K562 (cell line): ENCODE results near the gene PLAC9. TPM values are rescaled to one million over a fixed set of nuclear protein-coding genes. Genes with fewer than 3 reads are reported as not detected.
A peak's percentile ranks its signal among the peaks of the same experiment; 100 is the strongest.

Experiments used
- ATAC-seq: fragments of 200-7000 bp; cut with Tn5 transposase; 3 replicates; pipeline ENCODE4 v1.9.1; 2020; ENCODE audit warnings: moderate library complexity
- BruUV-seq: library from RNA; stranded (reverse); fragments of 400-500 nt; replicated peaks from 2 replicates; lab custom pipeline; 2021; lab: Mats Ljungman, UMichigan
- CTCF ChIA-PET: fragments of 300-600 bp; formaldehyde crosslinking; extraction: SDS; loops from one replicate; lab custom pipeline; 2021; ENCODE audit warnings: low intra/inter-chr PET ratio; lab: Yijun Ruan, JAX
- POLR2A ChIA-PET: fragments of 300-600, 350-650 bp; sonication (Branson Sonifier 250); formaldehyde crosslinking; extraction: SDS; loops from one replicate; lab custom pipeline; 2021; ENCODE audit warnings: antibody characterized with exemption, inconsistent platforms; lab: Yijun Ruan, JAX
- DNase-seq, 4 experiments: peaks; one replicate each; pipeline versions ENCODE4 v3.0.0 to v3.0.0-alpha.2; 2011 to 2018; ENCODE audit warnings: low spot score in 3 of 4, mixed read lengths in 3 of 4; ENCODE audit errors: extremely low read depth in 1 of 4
- FAIRE-seq: peaks from 2 replicates; lab custom pipeline; 2011; peaks lifted over from hg19 to GRCh38; lab: Jason Lieb, UNC
- H2AFZ ChIP-seq: 2 replicates; pipeline ENCODE4 v1.6.0; 2011; ENCODE audit warnings: low read depth, low read length, control low read depth, inconsistent platforms
- H3K27ac ChIP-seq: fragments of 200-600 bp; 3 replicates; pipeline ENCODE4 v1.8.0; 2011; ENCODE audit warnings: low read depth, mild to moderate bottlenecking, control low read depth, inconsistent platforms, low read length, moderate library complexity, mixed read lengths; ENCODE audit errors: extremely low read depth
- H3K27me3 ChIP-seq, 2 experiments: fragments of 300-600 bp in 1 of 2; 2 replicates in 1 of 2; 3 replicates in 1 of 2; pipeline versions ENCODE4 v1.6.0 to v1.8.0; 2011; ENCODE audit warnings: inconsistent platforms in 2 of 2, low read length in 2 of 2, mild to moderate bottlenecking in 1 of 2, mixed read lengths in 1 of 2, moderate library complexity in 1 of 2; ENCODE audit not compliant: control insufficient read depth in 2 of 2, insufficient read depth in 2 of 2
- H3K36me3 ChIP-seq: fragments of 300-600 bp; 3 replicates; pipeline ENCODE4 v1.8.0; 2011; ENCODE audit warnings: mild to moderate bottlenecking, low read length, inconsistent platforms; ENCODE audit not compliant: control insufficient read depth, insufficient read depth
- H3K4me1 ChIP-seq, 2 experiments: fragments of 200-600 bp in 1 of 2; replicated peaks in 1 of 2; 2 replicates in 1 of 2; 3 replicates in 1 of 2; pipeline versions ENCODE4 v1.5.1 to v1.8.0; 2011; ENCODE audit warnings: inconsistent platforms in 2 of 2, low read length in 2 of 2, mild to moderate bottlenecking in 1 of 2, mixed read lengths in 1 of 2, moderate library complexity in 1 of 2; ENCODE audit not compliant: control insufficient read depth in 2 of 2, insufficient read depth in 2 of 2
- H3K4me2 ChIP-seq: 2 replicates; pipeline ENCODE4 v1.6.1; 2011; ENCODE audit warnings: low read length, control low read depth, inconsistent platforms, mixed read lengths; ENCODE audit not compliant: insufficient read depth
- H3K4me3 ChIP-seq: fragments of 200-600 bp; sonication (generic), shearing (Covaris generic); 2 replicates; pipeline ENCODE4 v1.5.1; 2016; ENCODE audit warnings: control low read depth, inconsistent platforms
- H3K79me2 ChIP-seq: fragments of 200-600 bp; 3 replicates; pipeline ENCODE4 v1.8.0; 2011; ENCODE audit warnings: low read length, inconsistent platforms; ENCODE audit not compliant: control insufficient read depth, insufficient read depth
- H3K9ac ChIP-seq, 2 experiments: 2 replicates each; pipeline versions ENCODE4 v1.6.0 to v1.6.1; 2011; ENCODE audit warnings: low read depth in 2 of 2, low read length in 2 of 2, control low read depth in 1 of 2, inconsistent platforms in 1 of 2, mild to moderate bottlenecking in 1 of 2, mixed read lengths in 1 of 2; ENCODE audit not compliant: insufficient read depth in 1 of 2
- H3K9me1 ChIP-seq: one replicate; pipeline ENCODE4 v1.6.0; 2011; ENCODE audit warnings: inconsistent platforms, mild to moderate bottlenecking, low read length, moderate library complexity; ENCODE audit not compliant: control insufficient read depth, insufficient read depth
- H3K9me3 ChIP-seq: replicated peaks from 2 replicates; pipeline ENCODE4 v1.5.1; 2011; ENCODE audit warnings: low read depth, low read length, inconsistent platforms; ENCODE audit not compliant: control insufficient read depth, insufficient read depth
- H4K20me1 ChIP-seq: replicated peaks from 2 replicates; pipeline ENCODE4 v1.6.1; 2011; ENCODE audit warnings: low read length, inconsistent platforms, mixed read lengths; ENCODE audit not compliant: control insufficient read depth, insufficient read depth
- DIDO1 ChIP-seq: fragments of 450-650 bp; IDR thresholded peaks from 2 replicates; pipeline ENCODE4 v1.6.1; 2016; ENCODE audit warnings: low read depth, missing biosample characterization, missing genetic modification characterization
- EP400 ChIP-seq: fragments of 450-650 bp; IDR thresholded peaks from 2 replicates; pipeline ENCODE4 v1.6.1; 2017; ENCODE audit warnings: antibody characterized with exemption, mild to moderate bottlenecking, moderate library complexity
- JUND ChIP-seq, 2 experiments: IDR thresholded peaks; 2 replicates in 1 of 2; 3 replicates in 1 of 2; pipeline ENCODE4 v1.6.1; 2011; ENCODE audit warnings: borderline replicate concordance in 2 of 2, low read depth in 2 of 2, low read length in 2 of 2, improper control_type of control experiment in 1 of 2, missing biosample characterization in 1 of 2, missing genetic modification characterization in 1 of 2, missing genetic modification reagents in 1 of 2
- KAT7 ChIP-seq: sonication (generic); formaldehyde crosslinking; IDR thresholded peaks from 2 replicates; pipeline ENCODE4 v1.8.0; 2022; ENCODE audit warnings: missing genetic modification reagents, mild to moderate bottlenecking, borderline replicate concordance
- NFIC ChIP-seq: fragments of 450-650 bp; IDR thresholded peaks from 2 replicates; pipeline ENCODE4 v1.6.1; 2017; ENCODE audit warnings: mild to moderate bottlenecking, inconsistent platforms
- POLR2G ChIP-seq: fragments of 200-400 bp; formaldehyde crosslinking; IDR thresholded peaks from 2 replicates; pipeline ENCODE4 v1.6.1; 2017; ENCODE audit warnings: low read depth, mild to moderate bottlenecking, antibody characterized with exemption, low read length, moderate library complexity
- WGBS: fragments of 100-300 bp; shearing (Covaris generic); methylation state at CpG from one replicate; pipeline ENCODE4 v1.1.6; 2016; ENCODE audit warnings: low coverage, mixed read lengths; ENCODE audit not compliant: insufficient coverage; ENCODE audit errors: missing lambda C conversion rate; 5-methylcytosine and 5-hydroxymethylcytosine counted together
- in situ Hi-C: fragments of 300-500 bp; cut with MboI; formaldehyde crosslinking; loops from 4 replicates; pipeline ENCODE4 v1.15.0; 2018; ENCODE audit warnings: inconsistent platforms, mixed read lengths
- intact Hi-C: fragments of 100-400 bp; cut with micrococcal nuclease; formaldehyde crosslinking; loops from 2 replicates; pipeline ENCODE4 v1.14.2; 2022
- polyA plus RNA-seq, 8 experiments: library from polyadenylated mRNA; depleted of rRNA in 4 of 8; stranded (reverse) in 5 of 8; unstranded in 3 of 8; fragments of >200 nt; fragmentation: Nextera tagmentation in 2 of 8; fragmentation: Illumina TruSeq in 1 of 8; extraction: Ambion mirVana in 2 of 8; extraction: Trizol in 1 of 8; gene quantifications; 2 replicates each; pipeline versions ENCODE4 v1.2.1 to v1.2.3, GENCODE V29; 2011 to 2014; ENCODE audit warnings: inconsistent platforms in 1 of 8, missing spikeins in 1 of 8
- total RNA-seq, 7 experiments: library from RNA; depleted of rRNA in 6 of 7; stranded (reverse); fragments of >200 nt in 6 of 7; fragmentation: Illumina TruSeq in 2 of 7; extraction: Trizol in 2 of 7; gene quantifications; 2 replicates each; pipeline versions ENCODE4 v1.2.1 to v1.2.3, GENCODE V29; 2011 to 2021; ENCODE audit warnings: low replicate concordance in 1 of 7
- TF ChIP-seq, protein P1 (sequence below): fragments of 250-450 bp; sonication (Bioruptor Pico); IDR thresholded peaks from 2 replicates; pipeline ENCODE4 v1.8.0; 2022; ENCODE audit warnings: inconsistent platforms
- TF ChIP-seq, protein P2 (sequence below): fragments of 250-450 bp; sonication (Bioruptor Pico); IDR thresholded peaks from 2 replicates; pipeline ENCODE4 v1.5.0; 2020; ENCODE audit warnings: mild to moderate bottlenecking, borderline replicate concordance

PLAC9 gene
- total and polyA plus RNA-seq, 9 of the 15 experiments (the other 6 are each of a cell fraction or from before 2014, with no cell fraction given): not detected

DNA sequence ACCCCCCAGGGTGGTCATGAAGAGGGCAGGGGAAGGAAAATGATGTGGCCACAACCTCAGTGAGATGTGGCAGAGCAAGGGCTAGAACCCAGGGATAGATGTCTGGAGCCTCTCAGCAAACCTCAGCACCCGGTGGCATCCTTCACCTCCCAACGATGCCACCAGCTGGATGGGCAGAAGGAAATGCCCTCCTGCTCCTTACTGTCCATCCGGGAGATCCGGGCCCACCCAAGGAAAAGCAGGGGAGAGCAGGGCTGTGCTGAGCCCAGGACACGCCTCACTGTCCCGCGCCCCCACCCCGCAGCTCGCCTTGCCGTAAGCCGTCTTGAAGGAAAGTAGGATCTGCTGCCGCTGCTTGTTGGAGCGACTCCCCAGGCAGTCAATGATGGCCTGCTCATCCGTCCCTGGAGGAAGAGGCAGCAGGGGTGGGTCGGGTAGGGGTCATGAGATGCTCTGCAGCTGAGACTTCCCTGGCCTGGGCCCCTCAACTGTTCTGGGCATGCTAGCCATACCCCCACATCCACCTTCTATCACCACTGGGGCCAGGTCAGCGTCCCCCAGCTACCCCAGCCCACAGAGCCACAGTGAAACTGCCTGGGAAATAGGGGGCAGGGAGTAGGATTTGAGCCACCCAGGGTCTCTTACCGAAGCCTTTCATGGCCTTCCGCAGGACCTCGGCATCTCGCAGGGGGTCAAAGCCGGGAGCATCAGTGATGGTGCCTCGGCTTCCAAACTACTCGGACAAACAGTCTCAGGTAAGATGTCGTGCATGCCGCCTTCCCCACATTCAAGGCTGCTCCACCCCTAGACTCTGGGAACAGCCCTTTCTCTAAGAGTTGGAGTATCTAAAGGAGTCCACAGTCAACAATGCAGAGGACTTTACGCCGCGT, 34.3 kb downstream of the PLAC9 start:
- H3K79me2 ChIP-seq: no peaks in the 10 kb centered on the region
- H3K9ac ChIP-seq: 0 out of 4 replicates have a peak overlapping the region, but pooled peaks of 1 of the 2 experiments have one; percentile 32
- WGBS: 93% methylated on average over 25 of the region's 28 CpGs
- in situ Hi-C loops: no loop called here
- no peak for ATAC-seq
- POLR2A ChIA-PET: interaction anchor here (0.6 to 1.2 kb wide), 3 partner anchors 9 to 35 kb away, joined by 3 to 4 read pairs (median 3); no protein-coding TSS in a partner anchor
- H3K27ac ChIP-seq: no peak overlapping the region
- TF ChIP-seq JUND (IDR thresholded peaks at IDR 0.05; ENCODE audit: borderline replicate concordance, low read depth, low read length): no peak
- TF ChIP-seq JUND (tag; IDR thresholded peaks at IDR 0.05; ENCODE audit: borderline replicate concordance, low read depth, low read length): no peak
- no peak for TF ChIP-seq KAT7
- no peak for TF ChIP-seq NFIC
- TF ChIP-seq, protein P1, sequence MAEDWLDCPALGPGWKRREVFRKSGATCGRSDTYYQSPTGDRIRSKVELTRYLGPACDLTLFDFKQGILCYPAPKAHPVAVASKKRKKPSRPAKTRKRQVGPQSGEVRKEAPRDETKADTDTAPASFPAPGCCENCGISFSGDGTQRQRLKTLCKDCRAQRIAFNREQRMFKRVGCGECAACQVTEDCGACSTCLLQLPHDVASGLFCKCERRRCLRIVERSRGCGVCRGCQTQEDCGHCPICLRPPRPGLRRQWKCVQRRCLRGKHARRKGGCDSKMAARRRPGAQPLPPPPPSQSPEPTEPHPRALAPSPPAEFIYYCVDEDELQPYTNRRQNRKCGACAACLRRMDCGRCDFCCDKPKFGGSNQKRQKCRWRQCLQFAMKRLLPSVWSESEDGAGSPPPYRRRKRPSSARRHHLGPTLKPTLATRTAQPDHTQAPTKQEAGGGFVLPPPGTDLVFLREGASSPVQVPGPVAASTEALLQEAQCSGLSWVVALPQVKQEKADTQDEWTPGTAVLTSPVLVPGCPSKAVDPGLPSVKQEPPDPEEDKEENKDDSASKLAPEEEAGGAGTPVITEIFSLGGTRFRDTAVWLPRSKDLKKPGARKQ (CRISPR knock-in tag): no peak
- 0 out of 2 replicates have a peak, but pooled peaks have one; percentile 36 for TF ChIP-seq POLR2G
- no peak for TF ChIP-seq DIDO1 (tag)
- TF ChIP-seq, protein P2, sequence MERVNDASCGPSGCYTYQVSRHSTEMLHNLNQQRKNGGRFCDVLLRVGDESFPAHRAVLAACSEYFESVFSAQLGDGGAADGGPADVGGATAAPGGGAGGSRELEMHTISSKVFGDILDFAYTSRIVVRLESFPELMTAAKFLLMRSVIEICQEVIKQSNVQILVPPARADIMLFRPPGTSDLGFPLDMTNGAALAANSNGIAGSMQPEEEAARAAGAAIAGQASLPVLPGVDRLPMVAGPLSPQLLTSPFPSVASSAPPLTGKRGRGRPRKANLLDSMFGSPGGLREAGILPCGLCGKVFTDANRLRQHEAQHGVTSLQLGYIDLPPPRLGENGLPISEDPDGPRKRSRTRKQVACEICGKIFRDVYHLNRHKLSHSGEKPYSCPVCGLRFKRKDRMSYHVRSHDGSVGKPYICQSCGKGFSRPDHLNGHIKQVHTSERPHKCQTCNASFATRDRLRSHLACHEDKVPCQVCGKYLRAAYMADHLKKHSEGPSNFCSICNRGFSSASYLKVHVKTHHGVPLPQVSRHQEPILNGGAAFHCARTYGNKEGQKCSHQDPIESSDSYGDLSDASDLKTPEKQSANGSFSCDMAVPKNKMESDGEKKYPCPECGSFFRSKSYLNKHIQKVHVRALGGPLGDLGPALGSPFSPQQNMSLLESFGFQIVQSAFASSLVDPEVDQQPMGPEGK: no peak
- no peak for TF ChIP-seq EP400
- TF ChIP-seq, all 486 proteins: peak for 1
- CTCF ChIA-PET: interaction anchor here (0.6 kb wide), 1 partner anchor 56 kb away, joined by 3 read pairs; no protein-coding TSS in a partner anchor
- DNase-seq: no peak
- no peaks in the 10 kb centered on the region for H3K9me3 ChIP-seq
- H3K36me3 ChIP-seq: peaks cover 84% of the 10 kb centered on the region
- peaks cover 13% of the 10 kb centered on the region; the same call in 1 of the 2 replicates for H4K20me1 ChIP-seq
- no TSS peak for BruUV-seq
- intact Hi-C loops: no loop called here
- H3K27me3 ChIP-seq: no peaks in the 10 kb centered on the region
- peaks cover 11% of the 10 kb centered on the region for H3K9me1 ChIP-seq
- no peak for FAIRE-seq
- H3K4me2 ChIP-seq: no peak overlapping the region
- H2AFZ ChIP-seq: no peak overlapping the region
- no peak overlapping the region for H3K4me3 ChIP-seq
- H3K4me1 ChIP-seq: peaks cover 0 to 17% of the 10 kb centered on the region in 2 experiments; a peak in 3 of 5 replicates
